Jurkat, Clone E6-1 (cell line): ENCODE results near the gene FAM81A.

Source experiments
- DNase-seq: peaks from one replicate; pipeline ENCODE4 v3.0.0-alpha.2; 2011; ENCODE audit warnings: low read depth, low spot score
- H3K4me3 ChIP-seq: 2 replicates; pipeline ENCODE4 v1.5.1; 2011; ENCODE audit warnings: mild to moderate bottlenecking, low read length, control low read depth, moderate library complexity

Gene FAM81A

GRCh38 chr15:59558851-59559250, 120.9 kb downstream of the FAM81A start:
- H3K4me3 ChIP-seq, result no peak overlapping the region
- no peak for DNase-seq

DNA sequence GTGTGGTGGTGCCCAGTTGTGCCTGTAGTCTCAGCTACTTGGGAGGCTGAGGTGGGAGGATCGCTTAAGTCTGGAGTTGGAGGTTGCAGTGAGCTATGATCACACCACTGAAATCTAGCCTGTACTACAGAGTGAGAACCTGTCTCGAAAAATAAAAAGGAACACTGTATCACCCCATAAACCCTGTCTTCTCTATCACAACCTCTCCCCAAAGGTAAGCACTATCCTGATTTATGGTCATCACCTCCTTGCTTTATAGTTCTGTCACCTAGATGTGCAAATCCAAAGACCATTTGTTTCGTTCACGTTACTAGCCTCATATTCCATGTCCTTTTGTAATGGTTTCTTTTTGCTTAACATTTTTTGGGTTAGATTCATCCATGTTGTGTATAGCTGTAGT, 123.6 kb downstream of the FAM81A start:
- no peak for DNase-seq
- no peak overlapping the region for H3K4me3 ChIP-seq

GRCh38 chr15:59562448-59563186, 124.6 kb downstream of the FAM81A start:
- no peak for DNase-seq
- H3K4me3 ChIP-seq, result no peak overlapping the region

- no peak for DNase-seq
- no peak overlapping the region for H3K4me3 ChIP-seq
Measured at GRCh38 chr15:59565299-59565698, 127.3 kb downstream of the FAM81A start.

GRCh38 chr15:59567324-59567723, 129.3 kb downstream of the FAM81A start:
- no peak overlapping the region for H3K4me3 ChIP-seq
- no peak for DNase-seq

DNA sequence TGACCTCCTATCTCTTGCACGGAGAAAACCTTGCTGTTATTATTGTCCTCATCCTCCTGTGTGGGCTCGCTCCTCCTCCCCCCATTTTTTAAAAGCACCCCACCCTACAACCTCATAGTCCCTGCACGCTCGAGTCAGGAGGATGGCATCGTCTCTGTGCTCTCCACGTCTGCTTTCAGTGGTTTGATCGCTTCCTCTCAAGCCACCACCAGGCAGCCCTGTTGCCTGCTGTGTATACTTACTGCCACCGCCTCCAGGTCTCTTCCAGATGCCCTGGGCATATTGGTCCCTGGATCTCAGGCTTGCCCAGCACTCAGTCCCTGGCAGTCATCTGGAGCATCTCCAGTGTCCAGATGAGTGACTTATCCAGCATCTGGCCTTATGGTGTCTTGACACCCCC, 131.5 kb downstream of the FAM81A start:
- no peak overlapping the region for H3K4me3 ChIP-seq

DNA sequence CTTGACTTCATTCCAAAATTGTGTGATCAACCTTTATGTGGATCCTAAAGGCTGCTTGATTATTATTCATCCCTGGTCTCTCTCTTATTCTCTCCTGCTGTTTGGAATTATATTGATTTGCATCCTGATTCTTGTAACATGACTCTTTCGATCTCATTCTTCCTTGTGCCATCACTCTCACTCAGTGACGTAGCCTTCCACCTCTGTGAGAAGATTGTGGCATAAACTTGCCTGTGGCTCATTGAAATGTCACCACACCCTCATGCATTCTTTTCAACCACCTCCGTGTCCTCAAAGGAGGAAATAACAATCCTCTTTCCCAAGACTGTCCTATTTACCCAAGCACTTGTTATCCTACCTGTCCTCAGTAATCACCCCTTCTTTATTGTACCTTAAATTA, 132.3 kb downstream of the FAM81A start:
- no peak for DNase-seq
- no peak overlapping the region for H3K4me3 ChIP-seq

More for the DNA sequence above, 131.5 kb downstream of the FAM81A start:
- DNase-seq, result no peak

- no peak for DNase-seq
- no peak overlapping the region for H3K4me3 ChIP-seq
Measured at GRCh38 chr15:59571606-59572005, 133.6 kb downstream of the FAM81A start.
